Measurements from ENCODE around the gene CEP83. TPM values are rescaled to one million over a fixed set of nuclear protein-coding genes. Genes with fewer than 3 reads are reported as not detected.

CEP83 gene
- total and polyA plus RNA-seq, 2 experiments from 2014 or later: 29.8 to 33.7 TPM

GRCh38 chr12:94433744-94434143 lies 25.9 kb downstream of the CEP83 start:
- H3K27ac ChIP-seq (ENCODE audit: low read depth): no peak overlapping the region
- 0 out of 2 replicates have a peak, but pooled peaks cover 4% of the 10 kb centered on the region for H4K20me1 ChIP-seq (replicated peaks; ENCODE audit: insufficient read depth)
- Mint-ChIP-seq H3K9me3 (peaks cover 16% of the 10 kb centered on the region; the same call in 2 of the 3 replicates), H3K27ac (no peak overlapping the region), H3K36me3 (ENCODE audit: low read depth) (peaks cover 27% of the 10 kb centered on the region), H3K27me3 (ENCODE audit: insufficient read depth, low read depth, poor library complexity) (peaks cover 6% of the 10 kb centered on the region), H3K4me3 (no peak overlapping the region), H3K4me1 (peaks cover 41% of the 10 kb centered on the region)
- H3K4me2 ChIP-seq: no peak overlapping the region
- no peaks in the 10 kb centered on the region for H3K9me2 ChIP-seq (ENCODE audit: insufficient read depth)
- DNase-seq (ENCODE audit: low spot score) (no peak), ATAC-seq (no peak)
- H3K4me1 ChIP-seq (ENCODE audit: insufficient read depth): peaks cover 23% of the 10 kb centered on the region
- H3K4me3 ChIP-seq: no peak overlapping the region
- no peaks in the 10 kb centered on the region for H3F3A ChIP-seq (replicated peaks; ENCODE audit: low read depth)
- H3K27me3 ChIP-seq (ENCODE audit: insufficient read depth): no peaks in the 10 kb centered on the region
- peaks cover 88% of the 10 kb centered on the region for H3K79me2 ChIP-seq (replicated peaks; ENCODE audit: insufficient read depth)
- no peaks in the 10 kb centered on the region for H3K36me3 ChIP-seq (ENCODE audit: insufficient read depth)
- H2AFZ ChIP-seq: no peak overlapping the region
- TF ChIP-seq ZNF462 (CRISPR knock-in tag; IDR thresholded peaks at IDR 0.05) (no peak), CTCF (conservative IDR thresholded peaks at IDR 0.05; ENCODE audit: low read depth in 2 of 2) (no peak), EZH2 (IDR thresholded peaks at IDR 0.05; ENCODE audit: low read depth, unreplicated experiment) (no peak), NANOG (IDR thresholded peaks at IDR 0.05; ENCODE audit: borderline replicate concordance) (no peak), POLR2AphosphoS5 (IDR thresholded peaks at IDR 0.05; ENCODE audit: low read depth) (no peak), STAT1 (IDR thresholded peaks at IDR 0.05; ENCODE audit: unreplicated experiment) (no peak), CREB1 (CRISPR knock-in tag; IDR thresholded peaks at IDR 0.05; ENCODE audit: low read depth) (no peak)

Data from GM23338 (cell line).